HG02981 (cell line): ENCODE measurements around the gene KHSRP.
"Not testable (repeated sequence)": the region's sequence is repeated elsewhere in the genome, so short reads cannot be mapped to it uniquely, and the experiment has no call there.

Experiments
- ATAC-seq: cut with Tn5 transposase; IDR thresholded peaks from one replicate; pipeline ENCODE4 v1.9.1; 2021; ENCODE audit warnings: mild to moderate bottlenecking, moderate library complexity; ENCODE audit not compliant: unreplicated experiment

KHSRP gene

GRCh38 chr19:6421075-6422014, 3.3 kb downstream of the KHSRP start:
- no peak for ATAC-seq

GRCh38 chr19:6418562-6418932, 6.1 kb downstream of the KHSRP start:
- no peak for ATAC-seq

GRCh38 chr19:6417713-6418561, 6.7 kb downstream of the KHSRP start:
- ATAC-seq: no peak

- no peak for ATAC-seq
Observed at GRCh38 chr19:6416658-6417405, 7.8 kb downstream of the KHSRP start.

- ATAC-seq: no peak
Observed at GRCh38 chr19:6415591-6416190, 8.9 kb downstream of the KHSRP start.

GRCh38 chr19:6414793-6415590, 9.6 kb downstream of the KHSRP start:
- ATAC-seq: no peak

GRCh38 chr19:6413721-6414643, 10.6 kb downstream of the KHSRP start:
- ATAC-seq: no peak

GRCh38 chr19:6413291-6413690, 11.3 kb downstream of the KHSRP start:
- ATAC-seq: no peak

GRCh38 chr19:6412447-6413091, 12.0 kb downstream of the KHSRP start:
- ATAC-seq: no peak

GRCh38 chr19:6412061-6412446, 12.6 kb downstream of the KHSRP start:
- ATAC-seq: no peak

GRCh38 chr19:6409346-6409745, 15.3 kb downstream of the KHSRP start:
- no peak for ATAC-seq

- ATAC-seq: no peak
Observed at GRCh38 chr19:6406401-6406800, 18.2 kb downstream of the KHSRP start.

GRCh38 chr19:6402837-6403608, 21.6 kb downstream of the KHSRP start:
- no peak for ATAC-seq

GRCh38 chr19:6402058-6402457, 22.6 kb downstream of the KHSRP start:
- no peak for ATAC-seq

- not testable (repeated sequence) for ATAC-seq
Observed at GRCh38 chr19:6400062-6400944, 24.3 kb downstream of the KHSRP start.

- ATAC-seq: no peak
Observed at GRCh38 chr19:6396305-6396704, 28.3 kb downstream of the KHSRP start.

GRCh38 chr19:6394831-6395230, 29.8 kb downstream of the KHSRP start:
- no peak for ATAC-seq
